Prostate gland (tissue), 2 donors: ENCODE measurements around the gene ALPG.

ENCODE experiments used
- POLR2A ChIP-seq: fragments of 450-650 bp; IDR thresholded peaks from one replicate; pipeline ENCODE4 v1.6.1; 2016; ENCODE audit warnings: antibody characterized with exemption, mild to moderate bottlenecking
- TF ChIP-seq, protein P1 (sequence below), 4 experiments: fragments of 200-600 bp in 2 of 4; fragments of 450-650 bp in 2 of 4; sonication (generic) in 2 of 4; IDR thresholded peaks; 1 replicate in 3 of 4; 2 replicates in 1 of 4; pipeline ENCODE4 v1.5.1; 2016 to 2019; ENCODE audit warnings: antibody characterized with exemption in 4 of 4, mild to moderate bottlenecking in 2 of 4, moderate library complexity in 2 of 4

DNA sequence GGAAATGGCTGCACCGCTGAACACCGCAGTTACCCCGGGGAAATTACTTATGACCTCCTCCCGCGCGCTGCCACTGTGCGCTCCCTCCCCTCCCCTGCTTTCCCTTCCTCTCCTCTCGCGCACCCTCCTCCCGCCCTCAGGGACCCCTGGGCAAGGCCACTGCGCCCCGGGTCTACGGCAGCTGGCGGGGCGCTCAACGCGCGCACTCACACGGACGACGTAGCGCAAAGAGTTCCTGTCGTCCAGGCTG lies 20.2 kb upstream of the ALPG start:
- TF ChIP-seq, protein P1, sequence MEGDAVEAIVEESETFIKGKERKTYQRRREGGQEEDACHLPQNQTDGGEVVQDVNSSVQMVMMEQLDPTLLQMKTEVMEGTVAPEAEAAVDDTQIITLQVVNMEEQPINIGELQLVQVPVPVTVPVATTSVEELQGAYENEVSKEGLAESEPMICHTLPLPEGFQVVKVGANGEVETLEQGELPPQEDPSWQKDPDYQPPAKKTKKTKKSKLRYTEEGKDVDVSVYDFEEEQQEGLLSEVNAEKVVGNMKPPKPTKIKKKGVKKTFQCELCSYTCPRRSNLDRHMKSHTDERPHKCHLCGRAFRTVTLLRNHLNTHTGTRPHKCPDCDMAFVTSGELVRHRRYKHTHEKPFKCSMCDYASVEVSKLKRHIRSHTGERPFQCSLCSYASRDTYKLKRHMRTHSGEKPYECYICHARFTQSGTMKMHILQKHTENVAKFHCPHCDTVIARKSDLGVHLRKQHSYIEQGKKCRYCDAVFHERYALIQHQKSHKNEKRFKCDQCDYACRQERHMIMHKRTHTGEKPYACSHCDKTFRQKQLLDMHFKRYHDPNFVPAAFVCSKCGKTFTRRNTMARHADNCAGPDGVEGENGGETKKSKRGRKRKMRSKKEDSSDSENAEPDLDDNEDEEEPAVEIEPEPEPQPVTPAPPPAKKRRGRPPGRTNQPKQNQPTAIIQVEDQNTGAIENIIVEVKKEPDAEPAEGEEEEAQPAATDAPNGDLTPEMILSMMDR (IDR thresholded peaks at IDR 0.05): no peak
- no peak for TF ChIP-seq POLR2A
